Measurements from ENCODE around the gene DSE. TPM values are rescaled to one million over a fixed set of nuclear protein-coding genes. Genes with fewer than 3 reads are reported as not detected.

Gene DSE
- total RNA-seq, 4 donors from 2014 or later, result 12.6 to 71.8 (median 16.2) TPM

- no peaks in the 10 kb centered on the region for H3K27me3 ChIP-seq
- H3K4me3 ChIP-seq, result no peak overlapping the region
- no peak for DNase-seq
- H3K27ac ChIP-seq, result no peak overlapping the region
- no peaks in the 10 kb centered on the region for H3K9me3 ChIP-seq
- no peaks in the 10 kb centered on the region for H3K36me3 ChIP-seq
- H3K4me1 ChIP-seq, result no peaks in the 10 kb centered on the region
- TF ChIP-seq, protein P1, sequence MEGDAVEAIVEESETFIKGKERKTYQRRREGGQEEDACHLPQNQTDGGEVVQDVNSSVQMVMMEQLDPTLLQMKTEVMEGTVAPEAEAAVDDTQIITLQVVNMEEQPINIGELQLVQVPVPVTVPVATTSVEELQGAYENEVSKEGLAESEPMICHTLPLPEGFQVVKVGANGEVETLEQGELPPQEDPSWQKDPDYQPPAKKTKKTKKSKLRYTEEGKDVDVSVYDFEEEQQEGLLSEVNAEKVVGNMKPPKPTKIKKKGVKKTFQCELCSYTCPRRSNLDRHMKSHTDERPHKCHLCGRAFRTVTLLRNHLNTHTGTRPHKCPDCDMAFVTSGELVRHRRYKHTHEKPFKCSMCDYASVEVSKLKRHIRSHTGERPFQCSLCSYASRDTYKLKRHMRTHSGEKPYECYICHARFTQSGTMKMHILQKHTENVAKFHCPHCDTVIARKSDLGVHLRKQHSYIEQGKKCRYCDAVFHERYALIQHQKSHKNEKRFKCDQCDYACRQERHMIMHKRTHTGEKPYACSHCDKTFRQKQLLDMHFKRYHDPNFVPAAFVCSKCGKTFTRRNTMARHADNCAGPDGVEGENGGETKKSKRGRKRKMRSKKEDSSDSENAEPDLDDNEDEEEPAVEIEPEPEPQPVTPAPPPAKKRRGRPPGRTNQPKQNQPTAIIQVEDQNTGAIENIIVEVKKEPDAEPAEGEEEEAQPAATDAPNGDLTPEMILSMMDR (IDR thresholded peaks at IDR 0.05), result no peak
- TF ChIP-seq POLR2A (IDR thresholded peaks at IDR 0.05), result no peak
Observed at GRCh38 chr6:116354236-116354635, 16.5 kb upstream of the DSE start.

DNA sequence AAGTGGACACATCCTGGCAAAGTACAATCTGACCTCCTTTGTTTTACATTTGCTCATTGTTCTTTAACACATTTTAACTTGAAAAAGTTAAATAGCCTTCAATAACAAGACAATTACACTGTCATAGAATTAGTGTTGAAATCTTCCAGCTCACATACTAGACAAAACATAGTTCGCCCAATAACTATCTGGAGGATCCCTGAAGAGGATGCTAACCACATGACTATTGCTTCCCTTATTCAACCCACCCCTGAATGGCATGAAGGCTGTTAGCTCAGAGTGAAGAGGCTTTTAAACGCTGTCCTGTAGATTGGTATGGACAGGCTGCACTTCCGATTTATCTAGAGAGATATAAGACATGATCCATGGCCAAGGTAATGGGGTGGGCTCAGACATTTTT, 15.0 kb upstream of the DSE start:
- no peaks in the 10 kb centered on the region for H3K9me3 ChIP-seq
- no peak overlapping the region for H3K27ac ChIP-seq
- no peaks in the 10 kb centered on the region for H3K4me1 ChIP-seq
- no peak for DNase-seq
- no peak for TF ChIP-seq POLR2A (IDR thresholded peaks at IDR 0.05)
- TF ChIP-seq, protein P1 (IDR thresholded peaks at IDR 0.05), result no peak
- no peak overlapping the region for H3K4me3 ChIP-seq
- no peaks in the 10 kb centered on the region for H3K27me3 ChIP-seq
- H3K36me3 ChIP-seq, result no peaks in the 10 kb centered on the region

GRCh38 chr6:116359131-116359530, 11.6 kb upstream of the DSE start:
- Histone ChIP-seq H3K27ac (no peak overlapping the region), H3K4me1 (no peaks in the 10 kb centered on the region), H3K9me3 (no peaks in the 10 kb centered on the region), H3K4me3 (no peak overlapping the region), H3K27me3 (no peaks in the 10 kb centered on the region), H3K36me3 (no peaks in the 10 kb centered on the region)
- DNase-seq, result no peak
- TF ChIP-seq, protein P1 (IDR thresholded peaks at IDR 0.05), result no peak
- no peak for TF ChIP-seq POLR2A (IDR thresholded peaks at IDR 0.05)

- no peak overlapping the region for H3K4me3 ChIP-seq
- H3K27ac ChIP-seq, result no peak overlapping the region
- H3K9me3 ChIP-seq, result no peaks in the 10 kb centered on the region
- DNase-seq, result no peak
- no peaks in the 10 kb centered on the region for H3K4me1 ChIP-seq
- no peaks in the 10 kb centered on the region for H3K36me3 ChIP-seq
- no peaks in the 10 kb centered on the region for H3K27me3 ChIP-seq
- TF ChIP-seq POLR2A (IDR thresholded peaks at IDR 0.05), result no peak
- TF ChIP-seq, protein P1 (IDR thresholded peaks at IDR 0.05), result no peak
Observed at GRCh38 chr6:116359835-116360234, 10.9 kb upstream of the DSE start.

DNA sequence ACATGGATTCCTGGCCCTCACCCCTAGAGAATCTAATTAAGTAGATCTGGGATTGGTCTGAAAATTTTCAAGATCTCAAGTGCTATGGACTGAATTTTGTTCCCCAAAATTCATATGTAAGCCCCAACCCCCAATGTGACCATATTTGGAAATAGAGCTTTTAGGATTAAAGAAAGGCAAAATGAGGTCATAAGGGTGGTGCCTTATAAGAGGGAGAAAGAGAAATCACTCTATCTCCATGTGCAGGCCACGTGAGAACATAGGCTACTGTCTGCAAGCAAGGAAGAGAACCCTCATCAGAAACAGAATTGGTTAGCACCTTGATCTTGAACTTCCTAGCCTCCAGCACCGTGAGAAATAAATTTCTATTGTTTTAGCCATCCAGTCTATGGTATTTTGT, 8.5 kb upstream of the DSE start:
- H3K4me1 ChIP-seq, result no peaks in the 10 kb centered on the region
- H3K9me3 ChIP-seq, result no peaks in the 10 kb centered on the region
- DNase-seq, result no peak
- no peak overlapping the region for H3K4me3 ChIP-seq
- H3K27ac ChIP-seq, result no peak overlapping the region
- no peaks in the 10 kb centered on the region for H3K36me3 ChIP-seq
- H3K27me3 ChIP-seq, result no peaks in the 10 kb centered on the region
- TF ChIP-seq, protein P1 (IDR thresholded peaks at IDR 0.05), result no peak
- TF ChIP-seq POLR2A (IDR thresholded peaks at IDR 0.05), result no peak

GRCh38 chr6:116363759-116364158, 7.0 kb upstream of the DSE start:
- Histone ChIP-seq H3K4me1 (peaks cover 0 to 3% (median 0%) of the 10 kb centered on the region in 4 donors), H3K9me3 (no peaks in the 10 kb centered on the region), H3K36me3 (no peaks in the 10 kb centered on the region), H3K27ac (no peak overlapping the region), H3K4me3 (no peak overlapping the region), H3K27me3 (no peaks in the 10 kb centered on the region)
- TF ChIP-seq POLR2A (IDR thresholded peaks at IDR 0.05), result no peak
- TF ChIP-seq, protein P1 (IDR thresholded peaks at IDR 0.05), result no peak
- DNase-seq, result no peak
